Stimulated activated CD8-positive, alpha-beta memory T cell treated with anti-CD3 and anti-CD28 coated beads, Interleukin-15, amount 100 ng/mL, for 24 hours (primary cell): Measurements from ENCODE around the gene C1QTNF5.

Experiments used
- DNase-seq: peaks from one replicate; pipeline ENCODE4 v3.0.0-alpha.2; 2020; ENCODE audit warnings: low read depth

C1QTNF5 gene

DNA sequence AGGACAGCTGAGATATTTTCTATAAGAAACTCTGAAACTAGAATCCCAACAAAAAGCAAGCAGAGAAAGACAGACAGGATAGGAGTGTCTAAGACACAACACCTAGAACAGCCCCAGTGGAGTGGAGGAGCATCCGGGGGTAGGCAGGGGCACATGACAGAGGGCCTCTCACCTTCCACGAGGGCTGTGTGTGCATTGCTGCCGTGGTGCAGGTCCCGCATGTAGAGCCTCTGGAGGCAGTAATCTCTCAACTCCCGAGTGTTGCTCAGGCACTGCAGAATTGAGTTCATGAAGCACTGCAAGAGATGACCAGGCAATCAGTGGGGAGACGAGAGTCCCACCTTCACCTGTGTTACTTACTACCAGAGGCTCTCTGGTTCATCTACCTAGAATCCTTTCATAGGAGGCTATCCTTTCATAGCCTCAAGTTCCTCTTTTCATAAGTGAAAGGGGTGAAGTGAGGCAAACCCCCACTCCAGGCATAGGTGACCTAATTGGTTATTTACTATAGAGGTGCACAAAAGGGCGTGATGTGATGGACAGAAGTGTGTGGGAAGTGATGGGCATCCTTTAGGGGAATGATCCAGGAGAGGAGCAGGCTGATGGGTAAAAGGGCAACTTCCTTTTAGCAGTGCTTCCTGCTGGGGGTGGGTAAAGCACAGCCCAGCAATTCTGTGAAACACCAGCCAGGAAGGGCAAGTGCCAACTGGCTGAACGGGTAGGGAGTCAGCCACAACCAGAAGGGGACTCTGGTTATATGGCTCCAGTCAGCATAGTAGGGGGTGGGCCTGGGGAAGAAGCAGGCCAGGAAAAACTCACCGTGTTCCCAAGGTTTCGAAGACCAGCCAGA, 18.9 kb upstream of the C1QTNF5 start:
- DNase-seq: no peak

DNA sequence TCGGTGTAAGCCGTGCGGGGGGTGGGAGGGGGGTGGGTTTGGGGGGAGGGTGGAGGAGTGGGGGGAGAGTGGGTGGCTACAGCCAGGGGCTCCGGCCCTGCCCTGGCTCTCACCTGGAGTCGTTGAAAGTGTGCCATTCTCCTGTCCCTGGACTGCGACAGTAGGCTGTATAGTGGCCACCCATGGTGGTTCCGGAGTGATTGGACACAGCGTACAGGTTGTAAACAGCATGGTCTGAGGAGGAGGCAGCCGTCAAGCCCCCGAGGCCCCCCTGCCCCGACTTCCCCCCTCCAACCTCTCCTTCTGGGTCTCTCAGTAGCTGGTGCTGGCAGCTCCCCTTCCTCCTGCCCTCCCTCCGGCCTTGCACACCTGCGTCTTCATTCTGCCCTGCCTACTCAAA, 16.4 kb upstream of the C1QTNF5 start:
- DNase-seq: no peak

DNA sequence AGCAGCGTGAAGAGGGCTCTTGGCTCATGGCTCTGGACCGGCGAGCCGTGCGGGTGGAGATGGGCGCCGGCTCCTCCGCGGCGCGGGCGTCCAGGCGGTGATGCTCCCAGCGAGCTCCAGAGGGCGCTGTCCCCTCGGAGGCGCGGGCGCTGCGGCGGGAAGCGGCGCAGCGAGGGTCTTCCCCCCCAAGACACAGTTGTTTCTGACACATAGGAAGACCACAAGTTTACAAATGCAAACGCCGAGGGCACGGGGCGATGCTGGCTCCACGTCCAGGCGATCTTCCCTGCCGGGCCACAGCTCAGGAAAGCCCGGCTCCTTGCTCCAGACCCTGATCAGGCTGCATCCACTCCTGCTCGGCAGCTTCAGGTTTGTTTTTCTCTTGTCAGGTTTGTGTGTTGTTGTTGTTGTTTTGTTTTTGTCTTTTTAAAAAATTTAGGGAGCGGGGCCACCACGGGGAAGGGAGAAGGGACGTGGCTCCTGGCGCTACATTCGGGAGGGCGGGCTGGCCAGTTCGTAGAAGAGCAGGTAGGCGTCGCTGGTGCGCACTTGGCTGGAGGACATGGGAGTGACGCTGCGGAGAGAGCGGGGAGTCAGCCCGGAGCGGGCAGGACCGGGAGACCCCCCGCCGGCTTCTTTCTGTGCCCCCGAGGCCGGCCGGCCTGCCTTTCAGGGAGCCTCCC, 15.8 kb upstream of the C1QTNF5 start:
- peak; percentile 52 for DNase-seq

DNA sequence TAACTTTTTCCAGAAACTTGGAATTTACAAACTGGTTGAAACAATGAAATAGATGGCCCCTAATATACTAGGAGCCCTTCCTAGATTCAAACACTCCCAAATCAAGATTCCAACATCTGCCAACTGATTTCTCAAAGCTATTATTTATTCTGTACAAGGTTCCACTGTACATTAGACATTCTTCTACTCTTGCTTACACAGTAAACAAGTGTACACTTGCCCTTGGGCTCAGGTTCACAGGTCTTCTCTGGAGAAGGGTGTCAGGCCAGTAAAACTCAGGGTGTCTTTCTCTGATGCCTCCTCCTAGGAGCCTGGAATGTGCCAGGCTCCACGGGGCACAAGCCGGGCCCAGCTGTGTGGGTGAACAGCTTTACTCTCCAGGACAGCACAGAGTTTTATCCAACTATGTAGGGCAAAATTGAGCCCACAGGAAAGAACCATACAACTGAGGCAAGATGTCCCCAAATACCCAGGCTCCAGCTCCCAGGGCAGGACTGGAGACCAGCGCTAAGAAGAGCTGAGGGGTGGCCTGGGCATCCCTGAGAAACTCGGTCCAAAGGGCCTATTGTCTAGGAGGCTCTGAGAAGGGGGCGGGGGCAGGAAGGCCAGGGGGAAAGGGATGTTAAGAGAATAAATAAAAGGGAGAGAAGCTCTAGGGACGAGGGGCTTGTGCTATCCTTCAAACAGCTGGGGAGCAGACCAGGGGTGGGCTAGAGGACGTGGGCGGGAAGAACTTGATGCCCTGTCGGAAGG, 14.6 kb upstream of the C1QTNF5 start:
- DNase-seq: no peak

DNA sequence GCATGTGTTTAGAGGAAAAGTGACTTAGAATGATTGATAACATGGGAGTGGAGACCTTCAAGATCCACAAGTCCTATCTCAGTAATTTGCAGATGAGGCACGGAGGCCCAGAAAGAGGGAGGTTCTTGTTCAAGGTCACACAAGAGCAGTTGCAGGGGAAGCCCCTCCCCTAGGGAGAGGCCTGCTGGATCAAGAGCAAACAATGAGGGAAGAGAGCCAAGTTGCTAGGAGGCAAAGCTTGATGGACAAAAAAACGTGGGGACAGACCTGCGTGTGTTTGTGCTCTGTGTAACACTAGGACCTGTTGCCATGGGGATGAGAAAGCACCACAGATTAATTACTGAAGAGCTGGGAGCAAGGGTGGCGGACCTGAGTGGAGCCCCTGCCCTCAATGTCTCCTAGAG, 12.2 kb upstream of the C1QTNF5 start:
- no peak for DNase-seq

DNA sequence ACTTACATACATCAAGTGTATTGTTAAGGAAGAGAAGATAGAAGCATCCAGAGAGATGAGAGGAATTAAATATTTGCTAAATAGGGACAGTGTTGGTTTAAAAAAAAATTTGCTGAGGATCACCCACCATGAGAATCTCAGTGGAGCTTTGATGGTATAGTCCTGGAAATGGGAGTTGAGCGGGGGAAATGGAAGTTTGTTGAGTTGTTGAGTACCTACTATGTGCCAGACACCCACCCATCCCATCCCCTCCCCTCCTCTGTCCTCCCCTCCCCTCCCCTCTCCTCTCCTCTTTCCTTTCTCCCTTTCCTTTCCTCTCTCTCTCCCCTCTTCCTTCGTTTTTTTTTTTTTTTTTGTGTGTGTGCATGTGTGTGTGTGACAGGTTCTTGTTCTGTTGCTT, 10.5 kb upstream of the C1QTNF5 start:
- no peak for DNase-seq

DNA sequence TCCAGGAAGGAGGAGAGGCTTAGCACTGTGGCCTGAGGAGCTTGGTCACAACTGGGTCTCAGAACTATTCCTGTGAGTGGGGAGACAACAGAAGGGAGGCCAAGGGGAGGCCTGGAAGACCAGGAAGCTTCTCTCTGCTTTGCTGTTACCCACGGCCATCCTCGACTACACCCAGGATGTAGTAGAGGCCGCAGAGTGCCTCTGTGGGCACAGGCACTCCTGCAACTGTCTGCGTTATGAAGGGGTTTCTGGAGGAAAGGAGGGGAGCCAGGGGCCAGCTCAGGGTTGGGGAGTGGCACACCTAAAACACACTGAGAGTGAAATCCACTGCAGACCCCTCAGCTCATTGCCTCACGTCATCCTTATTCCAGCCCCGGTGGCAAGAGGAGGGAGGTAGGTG, 9.6 kb upstream of the C1QTNF5 start:
- no peak for DNase-seq

DNA sequence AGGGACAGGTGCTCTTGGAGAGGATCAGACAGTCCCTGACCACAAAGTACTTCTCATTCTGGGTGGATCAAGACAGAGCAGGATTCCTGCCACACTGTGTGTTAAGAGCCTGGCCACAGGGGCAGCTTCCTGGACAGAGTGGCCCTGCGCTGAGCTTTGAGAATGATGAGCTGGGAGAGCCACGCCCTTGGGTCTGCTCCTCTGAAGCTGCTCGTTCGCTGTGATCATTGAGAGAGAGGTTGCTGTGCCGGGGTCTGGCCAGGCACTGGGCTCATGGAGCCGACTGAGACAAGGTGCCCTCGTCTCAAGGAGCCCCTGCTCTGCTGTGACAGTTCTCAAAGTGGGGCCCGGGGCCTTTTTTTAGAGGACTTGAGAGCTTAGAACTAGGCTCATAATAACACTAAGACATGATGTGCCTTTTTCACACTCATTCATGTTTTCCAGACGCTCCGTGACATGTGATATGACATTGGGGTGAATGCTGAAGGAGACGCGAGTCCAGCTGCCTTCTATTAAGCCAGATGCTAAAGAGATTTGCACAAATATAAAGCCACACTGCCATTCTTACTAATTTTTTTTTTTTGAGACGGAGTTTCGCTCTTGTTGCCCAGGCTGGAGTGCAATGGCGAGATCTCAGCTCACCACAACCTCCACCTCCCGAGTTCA, 7.4 kb upstream of the C1QTNF5 start:
- no peak for DNase-seq

DNA sequence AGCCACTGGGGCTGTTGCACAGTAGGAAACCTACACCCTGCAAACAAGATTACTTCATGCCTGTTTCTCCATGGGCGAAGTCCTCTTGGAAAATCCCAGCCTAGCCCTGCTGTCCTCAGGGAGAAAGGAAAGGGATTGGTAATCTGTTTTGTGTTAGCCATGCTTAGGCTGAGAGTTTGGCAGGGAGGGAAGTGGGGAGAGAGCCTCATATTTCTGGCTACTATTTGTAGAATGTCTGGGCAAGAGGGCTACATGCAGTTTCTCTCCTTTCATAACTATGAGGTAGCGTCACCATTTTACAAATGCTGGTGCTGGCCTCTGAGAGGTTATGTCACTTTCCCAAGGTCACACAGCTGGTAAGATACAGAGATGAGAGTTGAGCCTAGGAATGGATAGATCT, 6.6 kb upstream of the C1QTNF5 start:
- DNase-seq: no peak

DNA sequence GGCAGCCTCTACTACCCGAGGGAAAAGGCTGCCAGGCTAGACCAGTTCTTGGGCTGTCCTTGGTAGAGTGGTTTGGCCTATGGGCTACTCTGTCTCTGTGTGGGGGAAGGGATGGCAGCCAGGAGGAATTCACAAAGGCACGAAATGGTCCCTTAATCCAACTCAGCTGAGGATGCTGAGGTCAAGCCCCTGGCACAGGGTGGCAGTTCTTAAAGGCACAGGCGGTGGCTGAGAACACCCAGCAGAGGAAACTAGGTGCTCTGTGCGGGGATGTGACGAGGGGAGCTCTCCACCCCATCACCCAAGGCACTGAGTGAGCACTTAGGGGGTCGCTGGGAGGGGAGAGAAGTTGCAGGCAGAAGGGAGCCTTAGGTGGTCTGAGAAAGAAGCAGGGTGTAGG, 5.9 kb upstream of the C1QTNF5 start, which contains the start of gene MFRP:
Gene MFRP (minus strand): TSS at position 101 of the 400 bp plus-strand sequence. CDS start 192 bp downstream, outside the sequence.
- no peak for DNase-seq

DNA sequence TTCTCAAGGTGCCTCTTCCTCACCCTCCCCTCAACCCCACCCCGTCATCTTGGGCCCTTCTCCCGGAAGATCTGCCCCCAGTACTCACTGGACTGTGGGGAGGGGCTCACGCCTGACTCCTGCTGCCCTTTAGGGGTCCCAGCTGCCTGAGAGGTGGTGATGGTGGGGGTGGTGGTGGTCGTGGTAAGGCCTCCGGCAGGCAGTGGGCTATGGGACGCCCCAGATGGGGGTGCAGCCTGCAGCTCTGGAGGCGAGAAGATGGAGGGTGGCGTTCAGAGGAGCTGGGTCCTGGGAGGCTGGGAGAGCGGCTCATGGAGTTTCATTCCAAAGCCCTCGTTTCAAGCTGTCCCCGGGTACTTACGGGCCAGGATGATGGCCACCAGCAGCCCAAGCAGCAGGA, 5.0 kb upstream of the C1QTNF5 start:
- DNase-seq: no peak

DNA sequence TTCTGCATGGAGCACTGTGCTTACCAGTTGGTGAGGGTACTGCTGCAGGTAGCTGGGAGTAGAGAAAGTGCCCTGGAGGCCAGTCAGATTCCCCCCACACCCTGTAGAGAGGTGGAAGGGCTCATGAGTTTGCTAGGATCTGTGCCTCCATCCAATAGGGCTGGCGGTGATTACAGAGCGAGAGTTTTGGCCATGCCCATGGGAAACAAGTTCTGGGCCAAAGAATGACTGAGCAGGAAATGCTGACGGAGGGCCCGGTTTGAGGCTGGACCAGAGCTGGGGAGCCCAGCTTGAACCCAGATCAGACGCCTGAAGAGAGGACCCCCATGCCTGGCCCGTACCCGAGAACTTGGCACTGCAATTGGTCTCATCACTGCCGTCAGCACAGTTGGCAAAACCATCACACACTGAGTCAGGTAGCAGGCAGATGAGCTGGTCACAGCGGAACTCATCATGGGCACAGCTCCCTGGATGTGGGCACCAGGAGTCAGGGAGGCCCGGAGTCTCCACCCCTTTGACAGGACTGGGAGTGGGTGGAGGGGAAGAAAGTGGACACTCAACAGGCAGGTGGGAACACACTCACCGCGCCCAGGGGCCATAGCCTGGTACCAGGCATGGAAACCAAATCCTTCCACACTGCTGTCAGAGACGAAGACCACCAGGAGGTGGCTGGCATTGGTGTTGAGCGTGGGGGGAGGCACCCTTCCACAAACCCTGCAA, 3.8 kb upstream of the C1QTNF5 start:
- no peak for DNase-seq

DNA sequence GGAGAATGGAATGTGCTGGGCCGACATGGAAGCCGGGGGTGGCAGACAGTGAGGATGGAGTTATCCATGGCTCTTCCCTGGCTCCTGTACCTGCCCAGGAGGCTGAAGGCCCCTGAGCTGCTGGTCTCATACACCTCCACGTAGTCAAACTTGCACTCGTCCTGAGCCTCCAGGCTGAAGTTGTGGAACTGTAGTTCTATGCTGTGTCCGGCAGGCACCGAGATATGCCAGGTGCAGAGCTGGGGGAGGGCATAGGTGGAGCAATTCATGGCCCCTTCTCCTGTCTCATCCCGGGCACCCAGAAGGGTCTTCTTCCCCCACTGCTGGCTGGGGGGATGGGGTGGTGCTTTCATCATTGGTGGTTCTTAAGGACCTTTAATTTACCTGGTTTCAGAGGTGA, 3.0 kb upstream of the C1QTNF5 start:
- DNase-seq: no peak

DNA sequence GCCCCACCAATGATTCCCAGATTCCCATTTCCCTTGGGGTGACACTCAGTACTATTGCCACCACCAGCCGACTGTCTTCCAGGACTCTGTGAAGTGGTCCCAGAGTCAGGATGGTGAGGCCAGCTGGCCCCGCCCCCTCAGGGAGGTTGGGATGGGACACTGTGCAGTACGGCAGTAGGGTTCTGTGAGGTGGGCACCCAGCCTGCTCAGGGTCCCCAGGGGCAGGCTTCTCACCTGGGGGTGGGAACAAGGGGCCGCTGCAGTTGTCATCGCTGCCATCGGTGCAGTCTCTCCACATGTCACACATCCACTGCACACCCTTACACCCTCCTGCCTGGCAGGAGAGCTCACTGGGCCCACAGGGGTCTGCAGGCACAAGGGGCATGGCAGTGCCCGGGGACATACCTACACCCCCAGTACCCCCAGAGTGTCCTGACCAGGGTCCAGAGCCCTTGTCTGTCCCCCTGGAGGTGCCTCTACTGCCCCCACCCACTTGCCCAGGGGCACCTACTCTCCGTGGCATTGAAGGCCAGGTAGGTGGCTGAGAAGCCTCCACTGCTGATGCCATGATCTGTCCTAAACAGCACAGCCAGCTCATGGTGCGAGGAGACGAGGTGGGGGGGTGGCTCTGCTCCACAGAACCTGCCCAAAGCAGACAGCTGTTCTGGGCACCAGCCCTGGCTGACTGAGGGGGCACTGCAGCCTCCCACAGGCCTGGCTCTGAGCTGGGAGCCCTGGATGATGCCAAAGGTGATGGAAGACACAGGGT, 1.9 kb upstream of the C1QTNF5 start:
- DNase-seq: no peak

DNA sequence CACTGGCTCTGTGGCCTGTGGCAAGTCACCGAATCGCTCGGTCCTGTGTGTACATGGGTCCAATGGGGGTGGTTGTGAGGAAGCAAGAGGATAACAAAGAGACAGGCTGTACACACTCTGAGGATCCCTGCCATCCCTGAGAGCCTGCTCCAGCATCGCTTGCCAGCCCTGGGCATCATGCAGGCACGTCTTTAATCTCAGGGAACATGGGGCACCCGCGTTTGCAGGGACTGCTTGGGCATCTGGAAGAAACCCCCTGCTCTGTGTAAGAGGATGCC, 1.3 kb upstream of the C1QTNF5 start:
- no peak for DNase-seq

DNA sequence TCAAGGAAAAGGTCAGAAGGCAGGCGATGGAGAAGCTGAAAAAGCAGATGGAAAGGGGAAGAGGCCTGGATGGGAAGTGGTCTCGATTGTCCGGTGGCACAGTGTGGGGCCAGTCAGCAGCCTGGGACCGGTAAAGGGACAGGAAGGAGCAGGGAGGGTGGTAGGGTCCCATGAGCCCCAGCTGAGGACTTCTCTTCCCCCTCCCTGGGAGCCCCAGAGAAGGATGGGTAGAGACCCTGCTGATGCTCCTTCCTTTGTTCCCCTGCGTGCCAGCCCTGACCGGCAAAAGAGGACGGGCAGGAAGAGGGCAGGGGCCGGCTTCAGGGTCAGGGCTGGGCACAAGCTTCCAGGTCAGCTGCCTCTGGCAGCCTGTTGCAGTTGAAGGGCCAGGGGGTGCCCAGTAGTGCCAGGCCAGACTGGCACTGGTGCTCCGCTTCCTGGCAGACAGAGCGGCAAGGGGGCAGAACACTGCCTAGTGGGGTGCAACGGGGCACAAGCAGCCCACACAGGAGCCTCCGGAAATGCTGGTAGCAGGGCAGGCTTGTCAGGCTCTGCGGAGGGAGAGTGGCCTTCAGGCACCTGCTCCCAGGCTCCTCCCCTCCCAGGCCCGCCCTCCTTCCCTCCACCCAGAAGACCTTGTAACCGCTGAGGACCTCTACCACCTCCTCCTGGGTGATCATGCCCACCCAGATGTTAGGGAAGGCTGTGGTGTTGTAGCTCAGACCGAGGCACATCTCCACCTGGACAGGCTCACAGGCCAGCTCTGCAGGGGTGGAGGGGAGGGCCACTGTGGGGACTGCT, 739 bp upstream of the C1QTNF5 start:
- no peak for DNase-seq

DNA sequence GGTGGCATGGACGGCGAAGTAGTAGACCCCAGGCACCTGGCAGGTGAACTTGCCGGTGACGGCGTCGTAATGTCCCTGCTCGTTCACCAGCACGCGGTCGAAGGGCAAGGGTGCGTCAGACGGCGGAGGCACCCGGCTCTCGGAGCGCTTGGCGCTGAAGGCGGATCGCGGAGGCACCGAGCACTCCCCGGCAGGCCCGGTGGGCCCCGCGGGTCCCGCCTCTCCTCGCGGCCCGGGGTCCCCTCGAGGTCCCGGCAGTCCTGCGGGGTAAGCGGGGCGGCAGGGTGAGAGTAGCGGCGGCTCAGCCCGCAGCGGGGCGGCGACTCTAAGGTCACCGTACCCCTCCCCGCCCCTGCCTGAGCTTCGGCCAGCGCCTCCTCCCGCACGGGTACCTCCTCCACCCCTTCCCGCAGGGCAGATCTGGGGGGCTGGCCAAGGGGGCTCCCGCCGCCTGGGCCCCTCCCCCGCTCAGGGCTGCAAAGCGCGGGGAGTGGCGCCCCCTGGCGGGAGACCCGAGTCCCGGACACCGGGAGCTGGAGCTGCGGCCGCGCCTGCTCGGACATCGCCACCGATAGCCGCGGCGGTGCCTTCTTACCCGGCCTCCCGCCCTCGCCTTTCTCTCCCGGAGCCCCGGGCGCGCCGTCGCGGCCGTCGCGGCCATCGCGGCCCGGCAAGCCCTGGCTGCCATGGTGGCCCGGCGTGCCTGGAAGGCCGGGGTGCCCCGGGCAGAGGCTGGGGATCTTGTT, 921 bp downstream of the C1QTNF5 start:
- DNase-seq: no peak

DNA sequence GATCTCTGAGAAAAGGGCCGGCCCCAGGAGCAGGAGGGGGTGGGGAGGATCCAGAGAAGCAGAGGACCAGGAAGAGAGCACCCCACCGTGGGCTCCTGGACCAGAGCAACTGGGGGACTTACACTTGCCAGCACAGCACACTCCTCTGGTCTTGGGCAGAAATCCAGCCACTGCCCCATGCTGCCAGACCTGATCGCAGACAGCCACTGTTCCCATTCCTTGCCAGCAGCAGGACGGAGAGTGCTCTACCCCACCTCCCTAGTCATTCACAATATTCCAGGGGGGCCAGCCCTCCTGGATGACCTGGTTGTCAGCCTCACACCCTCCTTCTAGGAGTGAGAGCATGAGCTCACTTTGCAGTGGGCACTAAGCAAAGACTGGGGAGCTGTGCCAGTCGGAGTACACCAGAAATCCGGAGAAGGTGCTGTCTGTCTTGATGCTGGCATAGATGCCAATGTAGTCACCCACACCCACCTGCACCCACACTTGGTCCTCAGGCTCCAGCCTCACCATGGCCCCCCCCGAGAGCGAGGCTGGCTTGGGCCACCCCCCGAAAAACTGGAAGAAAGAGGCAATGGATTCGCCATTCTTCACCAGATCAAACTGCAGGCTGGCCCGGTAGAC, 1.6 kb downstream of the C1QTNF5 start:
- DNase-seq: no peak

DNA sequence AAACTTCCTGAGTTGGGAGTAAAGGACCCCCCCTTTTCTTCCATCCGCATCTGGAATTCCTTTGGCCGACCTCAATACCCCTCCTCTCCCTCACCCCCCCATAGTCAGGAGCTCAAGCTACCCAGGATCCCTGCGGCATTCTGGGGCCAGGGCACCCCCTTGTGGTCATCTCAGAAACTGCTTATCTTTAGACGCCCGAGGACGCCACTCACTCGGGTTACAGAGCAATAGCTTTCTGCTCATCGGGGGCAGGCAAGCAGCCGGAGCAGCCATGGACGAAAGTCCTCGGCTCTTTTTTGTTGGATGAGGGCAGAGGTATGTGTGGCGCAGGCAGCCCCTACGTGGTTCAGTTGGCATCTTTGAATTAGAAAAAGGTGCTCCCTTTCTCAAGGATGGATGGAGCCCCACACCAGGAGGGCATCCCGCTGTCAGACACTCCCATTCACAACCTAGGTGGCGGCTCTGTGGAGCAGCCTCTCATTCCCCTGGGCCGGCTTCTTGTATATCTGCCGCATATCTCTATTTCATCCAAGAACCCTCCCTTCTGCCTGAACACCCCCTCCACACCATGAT, 2.3 kb downstream of the C1QTNF5 start:
- DNase-seq: peak; percentile 40
